DMS53 (cell line): ENCODE results near the gene DCAF11.

Experiments
- DNase-seq: peaks from one replicate; lab custom pipeline; 2025; lab: John Stamatoyannopoulos, UW

The DCAF11 gene

GRCh38 chr14:24114532-24115421 is at the start of gene DCAF11, which contains the start of gene NRL:
TSS of gene DCAF11 (plus strand) at chr14:24114777. CDS start at chr14:24115595, 818 bp downstream.
TSS of gene NRL (minus strand) at chr14:24114949. CDS start at chr14:24082848, 32,101 bp downstream.
- peak; percentile 99 for DNase-seq

- no peak for DNase-seq
These were observed 49.7 kb upstream of the DCAF11 start for GRCh38 chr14:24064856-24065255.

GRCh38 chr14:24065408-24065807 is 49.2 kb upstream of the DCAF11 start:
- no peak for DNase-seq

GRCh38 chr14:24066496-24067132 is 48.0 kb upstream of the DCAF11 start:
- peak; percentile 14 for DNase-seq

GRCh38 chr14:24067133-24068082 is 47.2 kb upstream of the DCAF11 start:
- DNase-seq: peak; percentile 35

- no peak for DNase-seq
These were observed 45.7 kb upstream of the DCAF11 start for GRCh38 chr14:24068711-24069410.

- no peak for DNase-seq
These were observed 45.2 kb upstream of the DCAF11 start for GRCh38 chr14:24069411-24069735.

- peak; percentile 6 for DNase-seq
These were observed 44.1 kb upstream of the DCAF11 start for GRCh38 chr14:24070285-24071143.

- no peak for DNase-seq
These were observed 43.4 kb upstream of the DCAF11 start, which contains the start of gene CPNE6 for GRCh38 chr14:24071144-24071697. TSS of gene CPNE6 (plus strand) at chr14:24071562. CDS start at chr14:24072937, 1,375 bp downstream.

GRCh38 chr14:24071836-24072430 is 42.6 kb upstream of the DCAF11 start:
- no peak for DNase-seq

- DNase-seq: no peak
These were observed 42.1 kb upstream of the DCAF11 start for GRCh38 chr14:24072436-24072835.

- no peak for DNase-seq
These were observed 41.4 kb upstream of the DCAF11 start for GRCh38 chr14:24072881-24073877.

GRCh38 chr14:24074625-24075484 is 39.7 kb upstream of the DCAF11 start:
- no peak for DNase-seq

- peak; percentile 13 for DNase-seq
These were observed 38.9 kb upstream of the DCAF11 start for GRCh38 chr14:24075485-24076301.

- DNase-seq: no peak
These were observed 38.3 kb upstream of the DCAF11 start for GRCh38 chr14:24076302-24076601.

- DNase-seq: no peak
These were observed 37.5 kb upstream of the DCAF11 start for GRCh38 chr14:24077086-24077485.

- no peak for DNase-seq
These were observed 36.4 kb upstream of the DCAF11 start for GRCh38 chr14:24078146-24078545.
